HCT116 (cell line): ENCODE data around the gene GIPR. TPM values are rescaled to one million over a fixed set of nuclear protein-coding genes. Genes with fewer than 3 reads are reported as not detected.

Source experiments
- ATAC-seq: fragments of 200-7000 bp; cut with Tn5 transposase; 2 replicates; pipeline ENCODE4 v1.9.1; 2020; ENCODE audit warnings: mild to moderate bottlenecking, moderate library complexity
- BruUV-seq: library from RNA; stranded (reverse); fragments of 400-500 nt; replicated peaks from 2 replicates; lab custom pipeline; 2021; lab: Mats Ljungman, UMichigan
- CTCF ChIA-PET: fragments of 300-600 bp; sonication (Branson Sonifier 250); formaldehyde crosslinking; loops from one replicate; lab custom pipeline; 2021; ENCODE audit warnings: antibody characterized with exemption; lab: Charles Lee
- POLR2A ChIA-PET: fragments of 300-600, 350-600 bp; sonication (Branson Sonifier 250); formaldehyde crosslinking; loops from one replicate; lab custom pipeline; 2021; ENCODE audit warnings: antibody characterized with exemption; lab: Charles Lee
- RAD21 ChIA-PET, 2 experiments: fragments of 300-600 bp; sonication (Branson Sonifier 250); formaldehyde crosslinking; loops; one replicate each; lab custom pipeline; 2023; ENCODE audit warnings: low total read pairs in 2 of 2; ENCODE audit not compliant: uncharacterized antibody in 2 of 2, unreplicated experiment in 2 of 2, low non-redundant PET in 1 of 2; lab: Charles Lee
- DNase-seq: peaks from one replicate; pipeline ENCODE4 v3.0.0-alpha.2; 2010; ENCODE audit warnings: low read depth, low spot score
- H2AFZ ChIP-seq: fragments of 200-600 bp; shearing (Covaris generic), sonication (generic); 2 replicates; pipeline ENCODE4 v1.6.1; 2017; ENCODE audit warnings: low read depth, mixed run types, mixed read lengths, antibody characterized with exemption, low read length; ENCODE audit not compliant: poor library complexity, severe bottlenecking
- H3K27ac ChIP-seq: 2 replicates; pipeline ENCODE4 v1.5.1; 2012; ENCODE audit warnings: low read depth, low read length
- H3K27me3 ChIP-seq: fragments of 200-600 bp; sonication (generic); 2 replicates; pipeline ENCODE4 v1.6.1; 2016; ENCODE audit warnings: mixed run types, low read length, mixed read lengths; ENCODE audit not compliant: insufficient read depth
- H3K36me3 ChIP-seq, 2 experiments: fragments of 200-500 bp in 1 of 2; fragments of 200-600 bp in 1 of 2; sonication (Bioruptor generic) in 1 of 2; sonication (generic) in 1 of 2; 2 replicates each; pipeline versions ENCODE4 v1.5.1 to v1.6.1; 2014 to 2016; ENCODE audit warnings: low read length in 2 of 2, inconsistent platforms in 1 of 2, mixed read lengths in 1 of 2, mixed run types in 1 of 2; ENCODE audit not compliant: insufficient read depth in 2 of 2, control insufficient read depth in 1 of 2
- H3K4me1 ChIP-seq, 2 experiments: fragments of 200-600 bp in 1 of 2; sonication (generic) in 1 of 2; 2 replicates each; pipeline versions ENCODE4 v1.5.1 to v1.6.1; 2012 to 2017; ENCODE audit warnings: low read length in 2 of 2, inconsistent platforms in 1 of 2, mild to moderate bottlenecking in 1 of 2, mixed read lengths in 1 of 2, mixed run types in 1 of 2, moderate library complexity in 1 of 2; ENCODE audit not compliant: insufficient read depth in 2 of 2, control insufficient read depth in 1 of 2
- H3K4me2 ChIP-seq: fragments of 200-600 bp; sonication (generic); 2 replicates; pipeline ENCODE4 v1.6.1; 2017; ENCODE audit warnings: mixed run types, low read length, mixed read lengths
- H3K4me3 ChIP-seq, 2 experiments: fragments of 200-600 bp in 1 of 2; sonication (generic) in 1 of 2; replicated peaks in 1 of 2; 2 replicates each; pipeline ENCODE4 v1.5.1; 2011 to 2016; ENCODE audit warnings: low read length in 2 of 2, control low read depth in 1 of 2, low read depth in 1 of 2, mild to moderate bottlenecking in 1 of 2, mixed read lengths in 1 of 2, mixed run types in 1 of 2
- H3K79me2 ChIP-seq: fragments of 200-600 bp; sonication (generic); 2 replicates; pipeline ENCODE4 v1.6.1; 2017; ENCODE audit warnings: mild to moderate bottlenecking, mixed run types, low read length, moderate library complexity, mixed read lengths; ENCODE audit not compliant: insufficient read depth
- H3K9ac ChIP-seq: fragments of 200-600 bp; sonication (generic); 2 replicates; pipeline ENCODE4 v1.6.1; 2016; ENCODE audit warnings: low read length, mixed read lengths
- H3K9me2 ChIP-seq: fragments of 200-600 bp; sonication (generic), shearing (Covaris generic); 2 replicates; pipeline ENCODE4 v1.6.1; 2017; ENCODE audit warnings: mixed run types, mild to moderate bottlenecking, moderate library complexity; ENCODE audit not compliant: insufficient read depth
- H3K9me3 ChIP-seq, 2 experiments: fragments of 200-500 bp in 1 of 2; fragments of 200-600 bp in 1 of 2; sonication (Bioruptor generic) in 1 of 2; sonication (generic) in 1 of 2; 2 replicates each; pipeline ENCODE4 v1.6.1; 2014 to 2017; ENCODE audit warnings: low read length in 2 of 2, mixed read lengths in 2 of 2, inconsistent platforms in 1 of 2, low read depth in 1 of 2, mild to moderate bottlenecking in 1 of 2, mixed run types in 1 of 2, moderate library complexity in 1 of 2; ENCODE audit not compliant: control insufficient read depth in 1 of 2, insufficient read depth in 1 of 2
- H4K20me1 ChIP-seq: fragments of 200-600 bp; sonication (generic), shearing (Covaris generic); 2 replicates; pipeline ENCODE4 v1.6.1; 2017; ENCODE audit warnings: mixed run types, mild to moderate bottlenecking, moderate library complexity; ENCODE audit not compliant: insufficient read depth
- CEBPB ChIP-seq: IDR thresholded peaks from 2 replicates; pipeline ENCODE4 v1.6.1; 2012; ENCODE audit warnings: low read depth
- CTCF ChIP-seq, 3 experiments: fragments of 200-600 bp in 1 of 3; sonication (generic) in 1 of 3; IDR thresholded peaks in 2 of 3; conservative IDR thresholded peaks in 1 of 3; 2 replicates each; pipeline ENCODE4 v1.5.1; 2012 to 2017; ENCODE audit warnings: low read depth in 2 of 3, low read length in 2 of 3, antibody characterized with exemption in 1 of 3, borderline replicate concordance in 1 of 3, control low read depth in 1 of 3, mild to moderate bottlenecking in 1 of 3, mixed read lengths in 1 of 3, mixed run types in 1 of 3, moderate library complexity in 1 of 3; ENCODE audit not compliant: insufficient read depth in 1 of 3
- EGR1 ChIP-seq: IDR thresholded peaks from 2 replicates; pipeline ENCODE4 v1.6.1; 2012; ENCODE audit warnings: low read depth
- EZH2phosphoT487 ChIP-seq: fragments of 200-600 bp; IDR thresholded peaks from 2 replicates; pipeline ENCODE4 v1.6.1; 2018; ENCODE audit warnings: antibody characterized with exemption, borderline replicate concordance
- FOSL1 ChIP-seq: IDR thresholded peaks from 2 replicates; pipeline ENCODE4 v1.6.1; 2012; ENCODE audit warnings: low read depth
- JUND ChIP-seq: IDR thresholded peaks from 2 replicates; pipeline ENCODE4 v1.6.1; 2012
- MAX ChIP-seq: IDR thresholded peaks from 2 replicates; pipeline ENCODE4 v1.6.1; 2012
- POLR2AphosphoS5 ChIP-seq: IDR thresholded peaks from 2 replicates; pipeline ENCODE4 v1.6.1; 2011; ENCODE audit warnings: mild to moderate bottlenecking, low read depth, low read length, moderate library complexity
- SP1 ChIP-seq: IDR thresholded peaks from 2 replicates; pipeline ENCODE4 v1.6.1; 2012; ENCODE audit warnings: low read depth
- TCF7L2 ChIP-seq: IDR thresholded peaks from 2 replicates; pipeline ENCODE4 v1.7.0; 2011; ENCODE audit warnings: borderline replicate concordance, inconsistent platforms; ENCODE audit not compliant: insufficient read depth, insufficient read length; ENCODE audit errors: extremely low read depth
- ZFX ChIP-seq: fragments of 450-650 bp; IDR thresholded peaks from 2 replicates; pipeline ENCODE4 v1.6.1; 2017
- intact Hi-C: fragments of 100-400 bp; cut with micrococcal nuclease; formaldehyde crosslinking; loops from 2 replicates; pipeline ENCODE4 v1.10.0; 2022
- total RNA-seq: library from RNA; stranded (reverse); gene quantifications from one replicate; pipeline ENCODE4 v1.2.1, GENCODE V29; 2021; ENCODE audit not compliant: unreplicated experiment

Gene GIPR
- total RNA-seq, 1 experiment from 2014 or later = 14.1 TPM

GRCh38 chr19:45676851-45677263 is 8.8 kb downstream of the GIPR start:
- peak; percentile 46 for ATAC-seq
- POLR2A ChIA-PET = interaction anchor here (0.7 to 2.4 kb wide), 8 partner anchors 8 to 209 kb away, joined by 3 to 19 read pairs (median 4); partner anchors contain the start of genes FBXO46, FOSB, GIPR and QPCTL
- DNase-seq = no peak
- H3K79me2 ChIP-seq = no peaks in the 10 kb centered on the region
- no peaks in the 10 kb centered on the region for H3K36me3 ChIP-seq
- H3K4me3 ChIP-seq = peak overlapping the region; percentile 68 to 75
- TF ChIP-seq ZFX = peak; percentile 17; the same call in 1 of the 2 replicates
- peak; percentile 80 for TF ChIP-seq MAX
- TF ChIP-seq EGR1 = no peak
- H3K9me3 ChIP-seq = no peaks in the 10 kb centered on the region
- no peaks in the 10 kb centered on the region for H3K9me2 ChIP-seq
- RAD21 ChIA-PET = interaction anchor here in 1 of 2 experiments (0.6 to 1.1 kb wide), 4 partner anchors 31 to 249 kb away, joined by 4 to 7 read pairs (median 5); partner anchors contain the start of gene MYPOP
- H4K20me1 ChIP-seq = no peaks in the 10 kb centered on the region
- no peaks in the 10 kb centered on the region for H3K27me3 ChIP-seq
- CTCF ChIA-PET = interaction anchor here (1.0 to 2.2 kb wide), 6 partner anchors 8 to 92 kb away, joined by 3 to 22 read pairs (median 4); partner anchors contain the start of genes QPCTL, SIX5 and SNRPD2
- peak overlapping the region; percentile 75 for H3K27ac ChIP-seq
- H3K9ac ChIP-seq = peak overlapping the region; percentile 83
- H3K4me1 ChIP-seq = peaks cover 15 to 33% of the 10 kb centered on the region in 2 experiments
- H3K4me2 ChIP-seq = peak overlapping the region; percentile 98
- H2AFZ ChIP-seq = no peak overlapping the region
- intact Hi-C loops = no loop called here
- TSS peak; percentile 29 for BruUV-seq

GRCh38 chr19:45677351-45678230 is 9.6 kb downstream of the GIPR start:
- Histone ChIP-seq H3K4me1 (peaks cover 17 to 37% of the 10 kb centered on the region in 2 experiments), H3K27me3 (no peaks in the 10 kb centered on the region), H3K27ac (peak overlapping the region; percentile 45; the same call in 1 of the 2 replicates), H3K36me3 (no peaks in the 10 kb centered on the region), H3K79me2 (no peaks in the 10 kb centered on the region), H3K9me2 (no peaks in the 10 kb centered on the region), H3K4me2 (peak overlapping the region; percentile 98), H3K4me3 (peak overlapping the region; percentile 68 to 75), H3K9me3 (no peaks in the 10 kb centered on the region), H2AFZ (no peak overlapping the region), H4K20me1 (no peaks in the 10 kb centered on the region), H3K9ac (peak overlapping the region; percentile 83)
- peak; percentile 86 for ATAC-seq
- DNase-seq = peak; percentile 99
- intact Hi-C loops = no loop called here
- POLR2A ChIA-PET = interaction anchor here (0.6 to 2.4 kb wide), 10 partner anchors 8 to 210 kb away, joined by 3 to 19 read pairs (median 4); partner anchors contain the start of genes FOSB, GIPR, QPCTL and SNRPD2
- BruUV-seq = TSS peak; percentile 44
- CTCF ChIA-PET = interaction anchor here (1.0 to 2.2 kb wide), 6 partner anchors 8 to 92 kb away, joined by 3 to 22 read pairs (median 4); partner anchors contain the start of genes QPCTL, SIX5 and SNRPD2
- RAD21 ChIA-PET = interaction anchor here in 1 of 2 experiments (0.6 to 1.1 kb wide), 4 partner anchors 32 to 249 kb away, joined by 4 to 7 read pairs (median 5); partner anchors contain the start of gene MYPOP
- TF ChIP-seq TCF7L2 (no peak), CTCF (IDR thresholded peaks at IDR 0.05 in 2 of 3, conservative IDR thresholded peaks at IDR 0.05 in 1 of 3; ENCODE audit: borderline replicate concordance in 1 of 3, insufficient read depth in 1 of 3, low read depth in 2 of 3, low read length in 2 of 3) (no peak), EGR1 (peak; percentile 90), SP1 (peak; percentile 48), EZH2phosphoT487 (no peak), JUND (no peak), FOSL1 (no peak), CEBPB (no peak), POLR2AphosphoS5 (peak; percentile 67)
